ENCODE measurements around the gene BPIFA3.

DNA sequence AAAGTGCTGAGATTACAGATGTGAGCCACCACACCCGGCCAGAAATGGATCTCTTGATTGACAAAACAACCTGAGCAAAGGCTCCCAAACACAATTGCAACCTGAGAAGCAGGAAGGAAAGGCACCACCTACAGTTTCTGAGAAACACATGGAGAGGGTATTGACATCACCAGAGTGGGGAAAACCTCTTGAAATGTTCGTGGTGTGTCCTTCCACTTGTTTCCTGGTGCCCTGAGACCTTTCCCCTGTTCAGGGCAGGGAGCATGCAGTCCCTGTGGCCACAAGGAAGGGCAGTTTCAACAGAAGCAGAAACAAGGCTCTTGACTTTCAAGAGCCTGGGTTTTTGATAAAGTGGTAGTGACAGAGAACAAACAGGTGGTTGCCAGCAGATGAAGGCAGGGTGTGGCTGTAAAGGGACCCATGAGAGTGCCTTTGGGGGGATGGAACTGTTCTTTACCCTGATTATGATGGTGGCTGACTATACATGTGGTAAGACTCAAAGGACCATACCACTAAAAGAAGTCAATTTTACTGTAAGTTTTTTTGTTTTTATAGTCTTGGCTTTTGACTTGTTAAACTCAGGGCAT lies 15.4 kb downstream of the BPIFA3 start:
- TF ChIP-seq SRSF1 (IDR thresholded peaks at IDR 0.05; ENCODE audit: low read depth, low read length) (no peak), SREBF2 (CRISPR knock-in tag; IDR thresholded peaks at IDR 0.05) (no peak), BACH1 (tag; IDR thresholded peaks at IDR 0.05) (no peak), MAFG (tag; conservative IDR thresholded peaks at IDR 0.05) (no peak), CEBPG (CRISPR knock-in tag; IDR thresholded peaks at IDR 0.05) (no peak), CEBPG (tag; conservative IDR thresholded peaks at IDR 0.05 in 1 of 2, IDR thresholded peaks at IDR 0.05 in 1 of 2) (no peak), KLF1 (tag; IDR thresholded peaks at IDR 0.05) (no peak), GTF3C2 (IDR thresholded peaks at IDR 0.05; ENCODE audit: borderline replicate concordance, extremely low read depth, insufficient read length) (no peak), CHD4 (IDR thresholded peaks at IDR 0.05; ENCODE audit: insufficient read depth, insufficient replicate concordance, low read depth, low read length, poor library complexity, severe bottlenecking) (no peak), SMC3 (conservative IDR thresholded peaks at IDR 0.05; ENCODE audit: insufficient read depth, low read depth, low read length) (no peak)
- TF ChIP-seq, protein P1, sequence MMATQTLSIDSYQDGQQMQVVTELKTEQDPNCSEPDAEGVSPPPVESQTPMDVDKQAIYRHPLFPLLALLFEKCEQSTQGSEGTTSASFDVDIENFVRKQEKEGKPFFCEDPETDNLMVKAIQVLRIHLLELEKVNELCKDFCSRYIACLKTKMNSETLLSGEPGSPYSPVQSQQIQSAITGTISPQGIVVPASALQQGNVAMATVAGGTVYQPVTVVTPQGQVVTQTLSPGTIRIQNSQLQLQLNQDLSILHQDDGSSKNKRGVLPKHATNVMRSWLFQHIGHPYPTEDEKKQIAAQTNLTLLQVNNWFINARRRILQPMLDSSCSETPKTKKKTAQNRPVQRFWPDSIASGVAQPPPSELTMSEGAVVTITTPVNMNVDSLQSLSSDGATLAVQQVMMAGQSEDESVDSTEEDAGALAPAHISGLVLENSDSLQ (IDR thresholded peaks at IDR 0.05) = no peak
- TF ChIP-seq, protein P2, sequence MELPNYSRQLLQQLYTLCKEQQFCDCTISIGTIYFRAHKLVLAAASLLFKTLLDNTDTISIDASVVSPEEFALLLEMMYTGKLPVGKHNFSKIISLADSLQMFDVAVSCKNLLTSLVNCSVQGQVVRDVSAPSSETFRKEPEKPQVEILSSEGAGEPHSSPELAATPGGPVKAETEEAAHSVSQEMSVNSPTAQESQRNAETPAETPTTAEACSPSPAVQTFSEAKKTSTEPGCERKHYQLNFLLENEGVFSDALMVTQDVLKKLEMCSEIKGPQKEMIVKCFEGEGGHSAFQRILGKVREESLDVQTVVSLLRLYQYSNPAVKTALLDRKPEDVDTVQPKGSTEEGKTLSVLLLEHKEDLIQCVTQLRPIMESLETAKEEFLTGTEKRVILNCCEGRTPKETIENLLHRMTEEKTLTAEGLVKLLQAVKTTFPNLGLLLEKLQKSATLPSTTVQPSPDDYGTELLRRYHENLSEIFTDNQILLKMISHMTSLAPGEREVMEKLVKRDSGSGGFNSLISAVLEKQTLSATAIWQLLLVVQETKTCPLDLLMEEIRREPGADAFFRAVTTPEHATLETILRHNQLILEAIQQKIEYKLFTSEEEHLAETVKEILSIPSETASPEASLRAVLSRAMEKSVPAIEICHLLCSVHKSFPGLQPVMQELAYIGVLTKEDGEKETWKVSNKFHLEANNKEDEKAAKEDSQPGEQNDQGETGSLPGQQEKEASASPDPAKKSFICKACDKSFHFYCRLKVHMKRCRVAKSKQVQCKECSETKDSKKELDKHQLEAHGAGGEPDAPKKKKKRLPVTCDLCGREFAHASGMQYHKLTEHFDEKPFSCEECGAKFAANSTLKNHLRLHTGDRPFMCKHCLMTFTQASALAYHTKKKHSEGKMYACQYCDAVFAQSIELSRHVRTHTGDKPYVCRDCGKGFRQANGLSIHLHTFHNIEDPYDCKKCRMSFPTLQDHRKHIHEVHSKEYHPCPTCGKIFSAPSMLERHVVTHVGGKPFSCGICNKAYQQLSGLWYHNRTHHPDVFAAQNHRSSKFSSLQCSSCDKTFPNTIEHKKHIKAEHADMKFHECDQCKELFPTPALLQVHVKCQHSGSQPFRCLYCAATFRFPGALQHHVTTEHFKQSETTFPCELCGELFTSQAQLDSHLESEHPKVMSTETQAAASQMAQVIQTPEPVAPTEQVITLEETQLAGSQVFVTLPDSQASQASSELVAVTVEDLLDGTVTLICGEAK (IDR thresholded peaks at IDR 0.05) = no peak
- TF ChIP-seq, protein P2 (CRISPR knock-in tag; IDR thresholded peaks at IDR 0.05) = no peak

All from K562 (cell line).